Duodenal mucosa (tissue), 2 donors: ENCODE results near the gene LRRC1.

Source experiments
- H3K27ac ChIP-seq: one replicate; pipeline ENCODE4 v1.7.0; 2013; ENCODE audit warnings: low read depth, low read length
- H3K27me3 ChIP-seq, 2 donors: one replicate each; pipeline ENCODE4 v1.7.0; 2013; ENCODE audit warnings: low read length in 2 of 2, control low read depth in 1 of 2; ENCODE audit not compliant: insufficient read depth in 2 of 2, control insufficient read depth in 1 of 2
- H3K36me3 ChIP-seq, 2 donors: one replicate each; pipeline ENCODE4 v1.7.0; 2013; ENCODE audit warnings: low read length in 2 of 2, control low read depth in 1 of 2; ENCODE audit not compliant: insufficient read depth in 2 of 2, control insufficient read depth in 1 of 2
- H3K4me1 ChIP-seq, 2 donors: one replicate each; pipeline ENCODE4 v1.7.0; 2013; ENCODE audit warnings: low read length in 2 of 2, control low read depth in 1 of 2; ENCODE audit not compliant: insufficient read depth in 2 of 2, control insufficient read depth in 1 of 2
- H3K4me3 ChIP-seq, 2 donors: one replicate each; pipeline ENCODE4 v1.7.0; 2013; ENCODE audit warnings: low read length in 2 of 2, low read depth in 1 of 2
- H3K9ac ChIP-seq, 2 donors: one replicate each; pipeline ENCODE4 v1.7.0; 2013; ENCODE audit warnings: low read length in 2 of 2, low read depth in 1 of 2
- H3K9me3 ChIP-seq, 2 donors: one replicate each; pipeline ENCODE4 v1.7.0; 2013; ENCODE audit warnings: low read length in 2 of 2, control low read depth in 1 of 2; ENCODE audit not compliant: control insufficient read depth in 1 of 2

Gene LRRC1

DNA sequence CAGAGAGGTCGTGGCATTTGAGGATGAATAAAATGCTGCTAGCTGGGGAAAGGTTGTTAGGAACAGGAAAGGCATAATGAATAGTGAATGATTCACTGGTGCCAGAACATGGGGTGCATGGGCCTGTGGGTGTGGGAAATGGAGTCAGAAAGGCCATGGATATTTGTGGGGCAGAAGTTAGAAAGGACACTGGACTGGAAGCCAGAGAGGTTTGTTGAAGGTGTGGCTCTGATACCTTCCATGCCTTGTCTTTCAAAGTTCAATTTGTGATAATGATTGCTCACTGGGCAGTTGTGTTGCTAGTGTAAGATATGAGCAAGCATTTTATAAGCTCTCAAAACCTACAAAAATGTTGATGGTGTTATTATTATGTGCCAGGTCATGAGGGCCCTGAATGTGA, 32.7 kb downstream of the LRRC1 start:
- Histone ChIP-seq H3K27me3 (no peaks in the 10 kb centered on the region), H3K9ac (no peak overlapping the region), H3K9me3 (no peaks in the 10 kb centered on the region), H3K4me3 (peak overlapping the region in 1 of 2 donors; percentile 5), H3K4me1 (peaks cover 51 to 71% of the 10 kb centered on the region in 2 donors), H3K27ac (no peak overlapping the region), H3K36me3 (no peaks in the 10 kb centered on the region)

DNA sequence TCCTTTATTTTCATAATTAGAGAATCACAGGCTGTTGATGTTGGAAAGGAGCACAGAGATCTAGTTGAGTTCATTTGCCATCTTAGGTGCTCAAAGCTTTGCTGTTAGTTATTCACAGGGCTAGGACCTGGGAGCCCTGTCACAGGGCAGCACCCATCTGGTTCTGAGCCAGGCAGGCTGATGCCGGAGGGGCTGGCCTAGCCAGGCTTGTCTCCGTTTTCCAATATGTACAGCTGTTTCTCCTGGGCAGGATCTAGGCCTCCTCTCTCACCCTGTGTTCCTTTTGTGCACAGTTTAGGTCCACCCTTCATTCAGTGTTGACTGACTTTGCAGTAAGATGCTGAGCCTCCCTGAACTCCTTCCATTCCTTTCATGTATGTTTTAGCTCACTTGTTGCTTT, 33.4 kb downstream of the LRRC1 start:
- Histone ChIP-seq H3K36me3 (no peaks in the 10 kb centered on the region), H3K27me3 (no peaks in the 10 kb centered on the region), H3K4me3 (peak overlapping the region; percentile 5), H3K9ac (no peak overlapping the region), H3K9me3 (no peaks in the 10 kb centered on the region), H3K4me1 (peaks cover 51 to 71% of the 10 kb centered on the region in 2 donors), H3K27ac (no peak overlapping the region)

DNA sequence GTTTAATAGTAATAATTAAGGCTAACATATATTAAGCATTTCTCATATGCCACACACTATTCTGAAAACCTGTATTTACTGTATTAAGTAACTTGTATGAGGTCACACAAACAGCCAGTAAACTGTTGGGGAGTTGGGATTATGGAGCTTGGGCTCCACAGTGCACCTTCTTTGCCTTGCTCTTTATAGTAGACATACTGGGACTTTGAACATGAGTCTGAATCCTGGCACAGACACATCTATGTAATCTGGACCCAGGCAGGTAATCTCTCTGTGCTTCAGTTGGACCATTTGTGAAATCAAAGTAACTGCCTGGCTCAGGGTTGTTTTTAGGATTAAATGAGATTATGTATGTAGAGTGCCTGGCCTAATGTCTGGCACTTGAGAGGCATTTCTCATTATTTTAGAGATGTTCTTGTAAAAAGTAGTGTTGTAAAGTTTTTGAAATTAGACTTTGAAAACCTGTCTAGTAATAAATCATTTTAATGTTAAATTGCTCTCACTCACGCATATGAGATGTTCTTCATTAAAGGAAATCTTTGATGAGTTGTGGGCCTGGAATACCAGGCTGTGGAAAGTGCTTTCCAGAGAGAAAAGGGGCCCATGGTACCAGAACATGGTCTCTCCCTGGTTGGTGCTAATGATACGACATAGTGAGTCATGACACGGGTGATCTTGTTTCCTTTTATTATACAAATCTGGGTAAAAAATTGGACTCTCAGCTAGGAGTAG, 34.3 kb downstream of the LRRC1 start:
- peaks cover 51 to 71% of the 10 kb centered on the region in 2 donors for H3K4me1 ChIP-seq

DNA sequence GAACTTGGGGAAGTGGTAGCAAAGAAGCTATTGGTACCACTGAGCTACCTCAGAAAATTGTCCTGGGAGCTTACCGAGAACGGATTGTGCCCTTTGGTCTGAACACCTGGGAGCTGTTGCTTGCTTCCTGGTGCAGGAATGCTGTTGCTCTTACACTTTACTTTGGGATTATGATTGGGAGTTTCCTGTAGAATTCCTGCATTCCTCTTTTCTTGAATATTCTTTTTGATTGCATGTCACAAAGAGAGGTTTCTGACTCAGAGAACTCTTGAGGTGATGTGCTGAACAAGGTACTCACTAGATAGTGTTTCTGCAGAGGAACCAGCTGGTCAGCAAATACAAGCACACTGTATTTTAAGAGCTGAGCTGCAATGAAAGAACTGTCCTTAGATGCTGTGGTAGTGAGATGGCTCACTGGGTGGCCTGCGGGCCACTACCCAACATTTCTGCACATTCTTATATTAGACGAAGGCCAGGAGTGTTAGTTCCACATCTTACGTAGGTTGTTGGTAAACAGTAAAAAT, 35.0 kb downstream of the LRRC1 start:
- Histone ChIP-seq H3K36me3 (no peaks in the 10 kb centered on the region), H3K27ac (no peak overlapping the region), H3K9ac (no peak overlapping the region), H3K4me3 (peak overlapping the region in 1 of 2 donors; percentile 23), H3K4me1 (peaks cover 50 to 68% of the 10 kb centered on the region in 2 donors), H3K27me3 (no peaks in the 10 kb centered on the region), H3K9me3 (no peaks in the 10 kb centered on the region)

More for the DNA sequence above, 34.3 kb downstream of the LRRC1 start:
- Histone ChIP-seq H3K4me3 (peak overlapping the region in 1 of 2 donors; percentile 23), H3K27ac (no peak overlapping the region), H3K36me3 (no peaks in the 10 kb centered on the region), H3K27me3 (no peaks in the 10 kb centered on the region), H3K9me3 (no peaks in the 10 kb centered on the region), H3K9ac (no peak overlapping the region)

DNA sequence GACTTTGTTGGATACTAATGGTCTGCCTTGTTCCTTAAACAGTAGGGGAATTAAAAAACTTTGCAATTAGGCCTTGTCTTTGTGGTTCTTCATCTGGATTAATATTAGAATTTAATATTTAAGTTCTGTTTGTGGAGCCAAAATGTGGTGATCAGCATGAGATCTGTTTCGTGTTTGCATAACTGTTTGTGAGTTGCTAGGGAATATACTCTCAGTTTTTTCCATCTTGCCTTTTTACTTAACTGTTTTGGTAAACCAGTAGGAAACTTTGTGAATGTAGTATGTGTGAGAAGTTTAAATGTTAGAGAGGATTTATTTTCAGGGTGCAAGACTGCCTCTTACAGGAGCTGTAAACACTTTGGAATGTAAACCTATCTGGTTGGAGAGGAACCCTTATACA, 35.6 kb downstream of the LRRC1 start:
- no peaks in the 10 kb centered on the region for H3K27me3 ChIP-seq
- H3K36me3 ChIP-seq = no peaks in the 10 kb centered on the region
- peaks cover 44 to 62% of the 10 kb centered on the region in 2 donors for H3K4me1 ChIP-seq
- H3K4me3 ChIP-seq = peak overlapping the region in 1 of 2 donors; percentile 23
- no peak overlapping the region for H3K27ac ChIP-seq
- no peak overlapping the region for H3K9ac ChIP-seq
- no peaks in the 10 kb centered on the region for H3K9me3 ChIP-seq

DNA sequence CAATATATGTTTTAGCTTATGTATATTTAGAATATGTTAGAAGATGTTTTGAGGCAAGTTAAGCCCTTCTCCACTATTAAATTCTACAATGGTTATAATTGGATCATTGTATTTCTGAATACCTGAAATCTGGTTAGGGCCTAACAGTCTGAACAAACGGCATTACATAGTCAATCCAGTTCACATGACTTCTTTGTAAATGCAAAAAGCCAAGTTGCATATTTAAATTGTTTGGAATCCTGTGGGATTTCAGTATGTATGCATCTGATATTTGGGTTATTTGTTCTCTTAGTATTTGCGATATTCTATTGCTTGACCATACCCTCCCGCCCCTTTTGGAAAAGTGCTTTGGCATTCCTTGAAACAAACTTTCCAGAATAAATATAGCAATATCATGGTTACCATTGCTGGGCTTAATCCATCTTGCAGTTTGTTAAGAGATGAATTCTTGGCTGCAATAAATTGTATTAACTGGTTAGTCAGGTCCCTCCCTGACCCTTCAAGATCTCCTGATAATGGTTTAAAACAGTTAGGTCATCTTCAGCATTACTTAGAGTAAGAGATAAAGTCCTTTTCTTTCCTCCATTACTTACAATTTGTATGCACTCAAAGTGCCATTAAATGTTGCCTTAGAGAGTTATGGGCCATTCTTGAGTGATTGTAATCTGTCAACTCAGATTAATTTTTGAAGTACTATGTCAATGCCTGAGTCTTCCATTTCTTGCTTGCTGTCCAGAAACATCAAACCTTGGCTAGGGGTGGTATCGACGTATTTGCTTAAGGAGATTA, 36.5 kb downstream of the LRRC1 start:
- H3K9ac ChIP-seq = no peak overlapping the region
- H3K4me3 ChIP-seq = no peak overlapping the region
- H3K36me3 ChIP-seq = no peaks in the 10 kb centered on the region
- H3K9me3 ChIP-seq = no peaks in the 10 kb centered on the region
- H3K4me1 ChIP-seq = peaks cover 42 to 54% of the 10 kb centered on the region in 2 donors
- H3K27me3 ChIP-seq = no peaks in the 10 kb centered on the region
- no peak overlapping the region for H3K27ac ChIP-seq

DNA sequence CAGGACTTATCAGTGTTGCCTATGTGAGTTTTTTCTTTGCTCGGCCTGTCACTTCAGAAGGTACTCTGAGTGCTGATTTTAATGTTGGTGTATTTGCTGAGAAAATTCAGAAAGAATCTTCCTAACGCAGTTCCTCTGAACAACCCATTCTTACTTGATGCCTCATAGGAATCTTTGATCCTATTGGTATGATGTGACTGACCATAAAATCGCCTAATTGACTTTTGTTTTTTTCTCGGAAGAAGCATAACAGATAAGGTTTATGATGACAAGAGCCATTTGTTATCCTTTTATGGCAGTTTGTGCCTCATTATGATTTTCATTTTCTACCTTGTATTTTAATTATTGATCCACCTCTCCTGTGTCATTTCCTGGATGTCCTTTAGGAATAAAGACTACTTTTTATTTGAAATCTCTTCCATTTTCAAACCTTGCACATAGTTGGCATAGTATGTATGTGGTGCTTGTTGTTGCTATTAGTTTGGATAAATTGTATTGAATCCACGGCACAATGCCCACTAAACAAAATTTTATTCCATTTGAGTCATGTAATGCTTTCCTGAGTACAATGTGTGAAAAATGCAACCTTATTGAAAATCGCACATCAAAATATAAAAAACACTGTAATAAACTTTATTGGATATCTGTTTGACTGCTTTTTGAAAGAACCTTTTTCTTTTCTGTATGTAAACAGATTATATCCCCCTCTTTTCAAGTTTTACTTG, 37.3 kb downstream of the LRRC1 start:
- Histone ChIP-seq H3K27ac (no peak overlapping the region), H3K4me1 (peaks cover 37 to 46% of the 10 kb centered on the region in 2 donors), H3K9me3 (no peaks in the 10 kb centered on the region), H3K4me3 (no peak overlapping the region), H3K36me3 (no peaks in the 10 kb centered on the region), H3K27me3 (no peaks in the 10 kb centered on the region), H3K9ac (no peak overlapping the region)

DNA sequence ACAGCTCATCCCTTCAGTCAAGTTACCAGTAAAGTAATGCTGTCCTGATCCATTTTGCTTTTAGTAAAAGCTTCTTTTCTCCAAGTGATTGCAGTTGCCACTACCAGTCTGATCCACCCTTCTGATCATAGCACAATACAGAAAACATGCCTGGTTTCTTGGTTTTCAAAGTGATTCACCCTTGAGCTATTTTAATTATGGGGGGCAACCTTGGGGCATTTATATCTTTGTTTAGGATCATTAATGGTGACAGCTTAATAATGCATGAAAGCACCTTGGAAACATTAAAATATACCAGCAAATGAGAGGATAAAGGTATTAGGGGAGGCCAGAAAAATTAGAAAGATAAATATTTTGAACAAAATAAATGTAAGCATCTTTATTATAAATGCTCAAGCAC, 38.4 kb downstream of the LRRC1 start:
- Histone ChIP-seq H3K4me1 (peaks cover 31 to 36% of the 10 kb centered on the region in 2 donors), H3K9ac (no peak overlapping the region), H3K27me3 (no peaks in the 10 kb centered on the region), H3K4me3 (no peak overlapping the region), H3K36me3 (no peaks in the 10 kb centered on the region), H3K27ac (no peak overlapping the region), H3K9me3 (no peaks in the 10 kb centered on the region)

DNA sequence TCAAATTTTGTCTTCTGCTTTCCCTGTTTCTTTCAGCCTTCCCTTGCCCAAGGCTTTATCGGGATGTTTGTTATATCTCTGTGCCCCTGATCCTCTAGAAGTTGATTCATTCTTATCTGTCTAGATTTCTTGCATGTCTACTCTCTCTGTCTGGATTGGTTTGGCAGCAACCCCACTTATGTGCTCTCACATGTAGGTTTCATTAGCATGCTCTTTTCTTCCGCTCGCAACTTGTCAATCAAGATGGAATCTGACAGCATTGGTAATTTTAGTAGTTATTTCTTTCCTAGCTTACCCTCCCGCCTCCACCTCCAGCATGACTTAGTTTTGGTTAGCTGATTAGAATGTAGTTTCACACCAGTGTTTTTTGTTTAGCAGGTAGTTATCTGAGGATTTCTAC, 39.3 kb downstream of the LRRC1 start:
- H3K9ac ChIP-seq = no peak overlapping the region
- H3K9me3 ChIP-seq = no peaks in the 10 kb centered on the region
- no peak overlapping the region for H3K27ac ChIP-seq
- no peak overlapping the region for H3K4me3 ChIP-seq
- H3K27me3 ChIP-seq = no peaks in the 10 kb centered on the region
- H3K4me1 ChIP-seq = peaks cover 21 to 26% of the 10 kb centered on the region in 2 donors
- H3K36me3 ChIP-seq = no peaks in the 10 kb centered on the region
